Loucy (cell line): Measurements from ENCODE around the gene SLC15A1.

Experiments
- EZH2phosphoT487 ChIP-seq: fragments of 200-600 bp; IDR thresholded peaks from 2 replicates; pipeline ENCODE4 v1.6.1; 2018; ENCODE audit warnings: antibody characterized with exemption, mild to moderate bottlenecking, moderate library complexity, borderline replicate concordance
- TF ChIP-seq, protein P1 (sequence below): fragments of 200-600 bp; sonication (generic); conservative IDR thresholded peaks from 2 replicates; pipeline ENCODE4 v1.5.1; 2014; ENCODE audit warnings: mild to moderate bottlenecking, antibody characterized with exemption, low read length

DNA sequence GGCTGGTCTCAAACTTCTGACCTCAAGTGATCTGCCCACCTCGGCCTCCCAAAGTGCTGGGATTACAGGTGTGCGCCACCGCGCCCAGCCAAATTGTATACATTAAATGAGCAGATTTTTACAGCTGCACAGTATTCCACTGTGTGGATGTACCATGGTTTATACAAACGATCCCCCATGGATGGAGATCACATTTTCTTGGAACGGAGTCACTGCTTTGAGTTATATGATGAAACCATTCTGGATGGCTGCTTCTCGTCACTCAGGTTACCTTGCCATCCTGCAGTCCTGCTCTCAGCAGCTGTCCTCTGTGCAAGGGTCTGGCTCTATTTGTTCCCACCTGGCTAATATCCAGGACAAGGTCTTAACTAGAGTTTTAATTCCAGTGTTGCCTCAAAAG is 39.1 kb upstream of the SLC15A1 start:
- TF ChIP-seq, protein P1, sequence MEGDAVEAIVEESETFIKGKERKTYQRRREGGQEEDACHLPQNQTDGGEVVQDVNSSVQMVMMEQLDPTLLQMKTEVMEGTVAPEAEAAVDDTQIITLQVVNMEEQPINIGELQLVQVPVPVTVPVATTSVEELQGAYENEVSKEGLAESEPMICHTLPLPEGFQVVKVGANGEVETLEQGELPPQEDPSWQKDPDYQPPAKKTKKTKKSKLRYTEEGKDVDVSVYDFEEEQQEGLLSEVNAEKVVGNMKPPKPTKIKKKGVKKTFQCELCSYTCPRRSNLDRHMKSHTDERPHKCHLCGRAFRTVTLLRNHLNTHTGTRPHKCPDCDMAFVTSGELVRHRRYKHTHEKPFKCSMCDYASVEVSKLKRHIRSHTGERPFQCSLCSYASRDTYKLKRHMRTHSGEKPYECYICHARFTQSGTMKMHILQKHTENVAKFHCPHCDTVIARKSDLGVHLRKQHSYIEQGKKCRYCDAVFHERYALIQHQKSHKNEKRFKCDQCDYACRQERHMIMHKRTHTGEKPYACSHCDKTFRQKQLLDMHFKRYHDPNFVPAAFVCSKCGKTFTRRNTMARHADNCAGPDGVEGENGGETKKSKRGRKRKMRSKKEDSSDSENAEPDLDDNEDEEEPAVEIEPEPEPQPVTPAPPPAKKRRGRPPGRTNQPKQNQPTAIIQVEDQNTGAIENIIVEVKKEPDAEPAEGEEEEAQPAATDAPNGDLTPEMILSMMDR: no peak
- TF ChIP-seq EZH2phosphoT487: no peak
